ENCODE data around the gene APMAP.
"Not testable (repeated sequence)": the region's sequence is repeated elsewhere in the genome, so short reads cannot be mapped to it uniquely, and the experiment has no call there.

The APMAP gene

DNA sequence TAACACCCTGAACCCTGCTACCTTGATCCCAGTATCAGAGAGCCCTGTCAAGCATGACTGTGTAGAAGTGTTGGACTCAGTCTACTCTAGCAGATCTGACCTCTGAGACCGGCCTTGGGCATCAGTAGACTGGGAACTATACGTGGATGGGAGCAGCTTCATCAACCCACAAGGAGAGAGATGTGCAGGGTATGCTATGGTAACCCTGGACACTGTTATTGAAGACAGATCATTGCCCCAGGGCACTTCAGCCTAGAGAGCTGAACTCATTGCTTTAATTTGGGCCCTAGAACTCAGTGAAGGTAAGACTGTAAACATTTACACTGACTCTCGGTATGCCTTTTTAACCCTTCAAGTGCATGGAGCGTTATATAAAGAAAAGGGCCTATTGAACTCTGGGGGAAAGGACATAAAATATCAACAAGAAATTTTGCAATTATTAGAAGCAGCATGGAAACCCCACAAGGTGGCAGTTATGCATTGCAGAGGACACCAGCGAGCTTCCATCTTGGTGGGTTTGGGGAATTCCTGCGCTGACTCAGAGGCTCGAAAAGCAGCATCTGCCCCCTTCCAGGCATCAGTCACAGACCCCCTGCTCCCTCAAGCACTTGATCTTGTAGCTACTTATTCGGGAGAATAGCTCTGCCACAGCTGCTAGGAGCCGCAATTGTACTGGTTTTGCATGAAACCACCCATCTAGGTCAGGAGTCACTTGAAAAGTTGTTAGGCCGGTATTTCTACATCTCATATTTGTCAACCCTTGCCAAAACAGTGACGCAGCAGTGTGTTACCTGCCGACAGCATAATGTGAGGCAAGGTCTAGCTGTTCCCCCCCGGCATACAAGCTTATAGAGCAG lies 62.5 kb downstream of the APMAP start:
- DNase-seq (ENCODE audit: insufficient read length, low spot score); FAIRE-seq: not testable (repeated sequence)
- TF ChIP-seq, protein P1, sequence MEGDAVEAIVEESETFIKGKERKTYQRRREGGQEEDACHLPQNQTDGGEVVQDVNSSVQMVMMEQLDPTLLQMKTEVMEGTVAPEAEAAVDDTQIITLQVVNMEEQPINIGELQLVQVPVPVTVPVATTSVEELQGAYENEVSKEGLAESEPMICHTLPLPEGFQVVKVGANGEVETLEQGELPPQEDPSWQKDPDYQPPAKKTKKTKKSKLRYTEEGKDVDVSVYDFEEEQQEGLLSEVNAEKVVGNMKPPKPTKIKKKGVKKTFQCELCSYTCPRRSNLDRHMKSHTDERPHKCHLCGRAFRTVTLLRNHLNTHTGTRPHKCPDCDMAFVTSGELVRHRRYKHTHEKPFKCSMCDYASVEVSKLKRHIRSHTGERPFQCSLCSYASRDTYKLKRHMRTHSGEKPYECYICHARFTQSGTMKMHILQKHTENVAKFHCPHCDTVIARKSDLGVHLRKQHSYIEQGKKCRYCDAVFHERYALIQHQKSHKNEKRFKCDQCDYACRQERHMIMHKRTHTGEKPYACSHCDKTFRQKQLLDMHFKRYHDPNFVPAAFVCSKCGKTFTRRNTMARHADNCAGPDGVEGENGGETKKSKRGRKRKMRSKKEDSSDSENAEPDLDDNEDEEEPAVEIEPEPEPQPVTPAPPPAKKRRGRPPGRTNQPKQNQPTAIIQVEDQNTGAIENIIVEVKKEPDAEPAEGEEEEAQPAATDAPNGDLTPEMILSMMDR (IDR thresholded peaks at IDR 0.05; ENCODE audit: insufficient read depth, missing control alignments), result peak; percentile 2

DNA sequence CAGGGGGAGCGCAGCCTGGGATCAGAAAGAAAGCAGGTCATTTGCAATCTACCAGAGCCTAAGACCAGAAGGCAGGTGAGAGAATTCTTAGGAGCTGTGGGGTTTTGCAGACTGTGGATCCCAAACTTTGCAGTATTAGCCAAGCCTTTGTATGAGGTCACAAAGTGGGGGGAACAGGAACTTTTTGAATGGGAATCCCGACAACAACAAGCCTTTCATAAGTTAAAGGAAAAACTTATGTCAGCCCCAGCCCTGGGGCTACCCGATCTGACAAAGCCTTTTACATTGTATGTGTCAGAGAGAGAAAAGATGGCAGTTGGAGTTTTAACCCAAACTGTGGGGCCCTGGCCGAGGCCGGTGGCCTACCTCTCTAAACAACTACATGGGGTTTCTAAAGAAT lies 63.3 kb downstream of the APMAP start:
- not testable (repeated sequence) for FAIRE-seq; DNase-seq (ENCODE audit: insufficient read length, low spot score)

DNA sequence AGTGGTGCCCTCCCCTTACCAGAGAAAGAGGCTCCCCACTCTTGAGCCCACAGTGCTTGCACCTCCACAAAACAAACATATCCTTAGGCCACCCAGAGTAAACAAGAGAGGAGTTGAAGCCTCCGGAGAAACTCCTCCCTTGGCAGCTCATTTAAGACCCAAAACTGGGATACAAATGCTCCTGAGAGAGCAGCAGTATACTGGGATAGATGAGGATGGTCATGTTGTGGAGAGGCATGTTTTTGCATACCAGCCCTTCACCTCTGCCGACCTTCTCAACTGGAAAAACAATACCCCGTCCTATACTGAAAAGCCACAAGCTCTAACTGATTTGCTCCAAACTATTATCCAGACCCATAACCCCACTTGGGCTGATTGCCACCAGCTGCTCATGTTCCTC lies 71.8 kb downstream of the APMAP start:
- FAIRE-seq; DNase-seq (ENCODE audit: insufficient read length, low spot score): not testable (repeated sequence)

DNA sequence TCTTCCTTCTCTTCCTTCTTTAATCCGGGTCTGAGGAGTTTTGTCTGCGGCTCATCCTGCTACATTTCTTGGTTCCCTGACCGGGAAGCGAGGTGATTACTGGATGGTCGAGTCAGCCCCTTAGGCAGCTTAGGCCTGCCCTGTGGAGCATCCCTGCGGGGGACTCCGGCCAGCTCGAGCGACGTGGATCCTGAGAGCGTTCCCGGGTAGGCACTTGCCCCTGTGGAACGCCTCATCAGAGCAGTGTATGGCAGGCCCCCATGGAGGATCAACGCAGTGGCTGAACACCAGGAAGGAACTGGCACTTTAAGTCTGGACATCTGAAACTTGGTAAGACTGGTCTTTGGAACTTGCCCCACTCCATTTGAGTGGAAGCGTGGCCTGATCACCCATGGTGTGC lies 72.9 kb downstream of the APMAP start:
- DNase-seq (ENCODE audit: insufficient read length, low spot score); FAIRE-seq: not testable (repeated sequence)

DNA sequence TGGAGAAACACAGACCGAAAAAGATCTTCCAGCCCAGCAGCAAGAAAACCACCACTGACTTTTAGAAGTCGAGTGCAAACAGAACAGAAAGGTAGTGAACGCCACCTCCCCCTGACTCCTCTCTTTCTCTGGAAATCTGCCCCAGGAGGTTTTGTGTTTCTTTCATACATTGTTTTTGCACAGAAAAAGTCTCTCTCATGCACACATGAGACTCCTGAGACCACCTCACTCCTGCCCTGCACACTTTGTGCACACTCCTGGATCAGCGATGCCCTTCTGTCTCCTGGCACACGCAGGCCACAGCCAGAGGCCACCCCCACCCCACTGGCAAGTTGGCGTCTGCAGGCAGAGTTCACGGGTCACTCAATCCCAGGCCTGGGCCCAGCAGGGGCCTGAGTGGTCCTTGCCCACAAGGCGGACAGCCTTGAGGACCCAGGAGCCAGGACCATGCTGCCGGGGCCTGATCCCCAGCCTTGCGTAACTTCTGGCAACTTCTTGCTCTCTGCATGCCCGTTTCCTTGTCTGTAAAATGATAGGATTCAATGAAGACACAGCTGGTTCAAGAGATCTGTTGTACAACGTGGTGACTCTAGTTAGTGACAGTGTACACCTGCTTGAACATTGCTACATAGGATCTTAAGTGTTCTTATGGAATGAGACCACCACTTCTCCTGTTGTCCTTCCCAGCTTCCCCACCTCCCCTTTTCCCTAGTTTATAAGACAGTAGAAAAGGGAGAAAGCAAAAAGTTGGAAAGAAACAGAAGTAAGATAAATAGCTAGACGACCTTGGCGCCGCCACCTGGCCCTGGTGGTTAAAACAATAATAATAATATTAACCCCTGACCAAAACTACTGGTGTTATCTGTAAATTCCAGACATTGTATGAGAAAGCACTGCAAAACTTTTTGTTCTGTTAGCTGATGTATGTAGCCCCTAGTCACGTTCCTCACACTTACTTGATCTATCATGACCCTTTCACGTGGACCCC lies 73.7 kb downstream of the APMAP start:
- TF ChIP-seq, protein P1 (IDR thresholded peaks at IDR 0.05; ENCODE audit: insufficient read depth, missing control alignments), result no peak
- no peak for DNase-seq (ENCODE audit: insufficient read length, low spot score)
- FAIRE-seq, result no peak

DNA sequence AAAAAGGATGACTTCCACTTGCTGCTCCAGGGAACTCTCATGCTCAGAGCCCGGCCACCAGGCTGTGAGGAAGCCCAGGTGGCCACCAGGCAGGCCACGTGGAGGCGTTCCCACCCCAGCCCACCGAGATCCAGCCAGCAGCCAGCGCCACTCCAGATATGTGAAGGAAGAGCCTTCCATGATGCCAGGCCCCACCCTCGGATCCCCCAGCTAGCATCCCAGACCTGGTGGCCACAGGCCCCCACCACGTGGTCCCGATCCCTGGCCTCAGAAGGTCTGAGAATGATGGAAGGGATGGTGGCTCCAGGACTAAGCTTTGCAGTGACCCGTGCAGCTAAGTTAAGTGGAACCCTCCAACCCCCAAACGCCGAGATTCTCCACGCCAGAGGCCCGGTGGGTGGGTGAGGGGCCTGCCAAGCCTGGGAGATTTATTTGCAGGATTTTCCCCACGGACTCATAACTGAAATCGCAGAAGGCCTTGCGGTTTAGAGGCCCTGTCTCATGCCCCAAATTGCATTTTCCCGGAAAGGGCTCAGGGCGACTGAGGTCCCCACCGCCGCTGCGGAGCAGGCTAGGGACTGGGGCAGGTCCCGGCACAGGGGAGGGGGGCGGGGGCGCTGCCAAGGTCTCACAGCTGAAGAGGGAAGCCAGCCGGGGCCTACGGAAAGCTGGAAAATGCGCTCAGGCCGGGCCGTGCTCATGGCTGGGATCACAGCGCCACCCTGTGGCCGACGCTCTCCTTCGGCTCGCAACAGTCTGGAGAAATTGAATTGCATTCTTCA lies 74.6 kb downstream of the APMAP start:
- no peak for FAIRE-seq

DNA sequence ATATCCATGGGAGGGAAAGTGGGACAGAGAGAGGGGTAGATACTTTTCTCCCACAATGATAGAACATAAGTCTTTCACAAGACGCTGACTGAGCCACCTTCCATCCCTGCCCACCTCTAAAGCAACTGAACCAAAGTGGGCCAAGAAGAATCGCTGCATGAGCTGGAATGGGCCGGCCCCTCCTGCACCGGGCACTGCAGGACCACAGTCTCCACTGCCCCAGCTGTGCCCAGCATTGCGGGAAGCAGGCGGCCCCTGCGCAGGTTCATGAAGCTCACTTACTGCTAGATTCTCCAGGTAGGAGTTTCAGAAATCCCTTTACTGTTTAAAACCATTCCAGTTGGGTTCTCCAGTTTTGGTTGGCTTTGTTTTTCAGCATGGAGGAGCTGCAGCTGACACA lies 75.5 kb downstream of the APMAP start:
- FAIRE-seq (no peak), DNase-seq (ENCODE audit: insufficient read length, low spot score) (no peak)
- TF ChIP-seq, protein P1 (IDR thresholded peaks at IDR 0.05; ENCODE audit: insufficient read depth, missing control alignments), result no peak

More for the DNA sequence above, 74.6 kb downstream of the APMAP start:
- TF ChIP-seq, protein P1 (IDR thresholded peaks at IDR 0.05; ENCODE audit: insufficient read depth, missing control alignments), result peak; percentile 90
- DNase-seq (ENCODE audit: insufficient read length, low spot score), result peak; percentile 70

DNA sequence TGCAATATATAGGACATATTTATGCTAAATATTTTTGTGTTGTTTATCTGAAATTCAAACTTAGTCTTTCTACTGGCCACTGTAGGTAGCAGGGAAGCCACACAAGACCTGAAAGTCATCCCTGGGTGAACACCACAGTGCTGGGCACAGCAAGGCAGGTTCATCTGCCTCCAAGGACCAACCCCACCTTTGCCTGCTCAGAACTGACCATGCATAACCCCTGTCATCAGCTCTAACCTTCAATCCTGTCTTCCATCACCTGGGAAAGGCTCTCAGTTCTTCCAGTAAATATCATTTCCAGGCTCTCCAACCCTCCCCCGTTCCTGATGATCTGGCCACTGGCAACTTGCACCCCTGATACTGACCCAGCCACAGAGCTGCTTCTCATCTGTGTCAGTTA lies 76.1 kb downstream of the APMAP start:
- no peak for FAIRE-seq
- DNase-seq (ENCODE audit: insufficient read length, low spot score), result no peak
- TF ChIP-seq, protein P1 (IDR thresholded peaks at IDR 0.05; ENCODE audit: insufficient read depth, missing control alignments), result no peak
